HG02981 (cell line): ENCODE data around the gene USP1.

Source experiments
- ATAC-seq: cut with Tn5 transposase; IDR thresholded peaks from one replicate; pipeline ENCODE4 v1.9.1; 2021; ENCODE audit warnings: mild to moderate bottlenecking, moderate library complexity; ENCODE audit not compliant: unreplicated experiment

Gene USP1, protein sequence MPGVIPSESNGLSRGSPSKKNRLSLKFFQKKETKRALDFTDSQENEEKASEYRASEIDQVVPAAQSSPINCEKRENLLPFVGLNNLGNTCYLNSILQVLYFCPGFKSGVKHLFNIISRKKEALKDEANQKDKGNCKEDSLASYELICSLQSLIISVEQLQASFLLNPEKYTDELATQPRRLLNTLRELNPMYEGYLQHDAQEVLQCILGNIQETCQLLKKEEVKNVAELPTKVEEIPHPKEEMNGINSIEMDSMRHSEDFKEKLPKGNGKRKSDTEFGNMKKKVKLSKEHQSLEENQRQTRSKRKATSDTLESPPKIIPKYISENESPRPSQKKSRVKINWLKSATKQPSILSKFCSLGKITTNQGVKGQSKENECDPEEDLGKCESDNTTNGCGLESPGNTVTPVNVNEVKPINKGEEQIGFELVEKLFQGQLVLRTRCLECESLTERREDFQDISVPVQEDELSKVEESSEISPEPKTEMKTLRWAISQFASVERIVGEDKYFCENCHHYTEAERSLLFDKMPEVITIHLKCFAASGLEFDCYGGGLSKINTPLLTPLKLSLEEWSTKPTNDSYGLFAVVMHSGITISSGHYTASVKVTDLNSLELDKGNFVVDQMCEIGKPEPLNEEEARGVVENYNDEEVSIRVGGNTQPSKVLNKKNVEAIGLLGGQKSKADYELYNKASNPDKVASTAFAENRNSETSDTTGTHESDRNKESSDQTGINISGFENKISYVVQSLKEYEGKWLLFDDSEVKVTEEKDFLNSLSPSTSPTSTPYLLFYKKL

GRCh38 chr1:62436466-62437272, at the start of gene USP1:
USP1 (plus strand) TSS chr1:62437049; CDS start chr1:62439868, 2,819 bp downstream.
- ATAC-seq = peak; percentile 68

GRCh38 chr1:62389531-62389930, 47.3 kb upstream of the USP1 start:
- no peak for ATAC-seq

DNA sequence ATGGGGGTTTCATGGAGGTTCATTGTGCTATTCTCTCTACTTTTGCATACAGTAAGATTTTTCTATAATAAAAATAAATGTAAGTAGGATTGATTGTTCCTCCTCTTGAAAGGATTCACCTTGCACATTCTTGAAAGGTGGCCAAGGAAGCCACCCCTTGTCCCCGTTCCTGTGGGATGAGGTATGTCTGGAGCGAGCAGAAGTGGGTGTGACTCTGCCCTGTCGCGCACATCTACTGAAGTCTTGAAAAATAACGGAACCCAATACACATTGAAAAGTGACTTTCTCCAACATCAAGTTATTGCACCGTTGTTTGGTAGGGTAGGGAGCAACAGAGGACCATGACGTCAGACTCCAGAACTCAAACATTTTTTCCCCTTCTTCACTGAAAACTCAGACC, 46.8 kb upstream of the USP1 start:
- ATAC-seq = no peak

DNA sequence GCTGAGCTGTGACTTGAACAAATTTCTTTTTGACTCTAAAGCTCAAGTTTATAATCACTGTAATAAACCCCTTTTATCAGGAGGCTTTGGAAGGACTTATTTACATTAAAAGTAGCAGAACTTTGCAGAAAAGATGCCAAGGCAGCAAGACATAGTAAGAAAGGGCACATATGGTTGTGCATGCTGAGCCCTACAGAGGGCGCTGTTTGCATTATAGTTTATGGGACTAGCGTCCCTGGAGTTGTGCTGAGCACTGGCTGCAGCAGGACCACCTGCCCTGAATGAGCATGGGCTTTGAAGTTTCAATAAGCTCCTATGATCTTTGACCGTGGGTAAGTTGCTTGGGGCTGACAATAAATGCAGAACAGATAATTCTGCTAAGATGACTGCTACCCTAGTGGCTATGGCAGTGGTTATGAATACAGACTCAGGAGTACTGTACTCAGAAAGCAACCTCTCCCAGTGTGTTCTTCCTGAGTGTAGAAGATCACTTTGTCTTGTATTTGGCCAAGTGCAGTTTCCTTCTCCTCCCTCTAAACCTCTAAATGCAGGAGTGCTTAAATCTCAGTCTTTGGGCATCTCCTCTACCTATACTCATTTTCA, 45.4 kb upstream of the USP1 start:
- peak; percentile 53 for ATAC-seq

GRCh38 chr1:62392951-62393350, 43.9 kb upstream of the USP1 start:
- no peak for ATAC-seq

DNA sequence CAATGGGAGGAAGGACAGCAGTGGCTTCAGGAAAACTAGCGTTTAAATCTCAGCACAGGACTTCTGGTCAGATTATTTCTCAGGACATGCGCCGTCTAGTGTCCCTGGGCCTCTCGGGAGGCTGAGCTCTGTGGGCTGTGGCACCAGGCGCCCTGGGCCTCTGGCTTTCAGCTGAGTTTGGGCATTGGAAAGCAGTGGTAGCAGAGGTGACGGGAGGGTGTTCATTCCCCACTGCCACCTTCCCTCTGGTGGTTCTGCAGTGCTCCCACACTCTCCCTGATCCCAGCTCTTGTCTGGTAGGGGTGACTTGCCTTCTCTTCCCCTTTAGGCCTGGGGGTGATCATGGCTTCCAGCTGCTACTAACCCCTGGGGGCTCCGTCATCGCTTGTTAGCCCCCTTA, 42.2 kb upstream of the USP1 start:
- ATAC-seq = no peak

GRCh38 chr1:62395291-62395690, 41.6 kb upstream of the USP1 start:
- ATAC-seq = no peak

DNA sequence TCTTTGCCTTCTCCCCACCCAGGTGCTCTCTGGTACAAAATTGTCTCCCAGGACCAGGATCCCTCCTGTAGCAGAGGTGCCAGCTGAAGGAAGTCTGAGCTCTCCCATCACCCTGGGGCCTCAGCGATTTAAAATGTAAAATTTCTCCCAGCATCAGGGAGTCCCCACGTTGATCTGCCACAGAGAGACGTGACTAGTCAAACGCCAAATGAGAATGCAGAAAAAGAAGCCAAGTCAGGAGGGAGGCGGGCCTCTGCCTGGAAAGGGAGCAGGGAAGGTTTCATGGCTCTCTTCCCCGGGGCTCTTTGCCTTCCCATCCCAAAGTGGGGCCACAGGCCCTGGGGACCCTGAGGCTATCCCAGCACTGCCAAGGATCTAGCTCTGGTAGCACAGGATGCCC, 40.0 kb upstream of the USP1 start:
- no peak for ATAC-seq

DNA sequence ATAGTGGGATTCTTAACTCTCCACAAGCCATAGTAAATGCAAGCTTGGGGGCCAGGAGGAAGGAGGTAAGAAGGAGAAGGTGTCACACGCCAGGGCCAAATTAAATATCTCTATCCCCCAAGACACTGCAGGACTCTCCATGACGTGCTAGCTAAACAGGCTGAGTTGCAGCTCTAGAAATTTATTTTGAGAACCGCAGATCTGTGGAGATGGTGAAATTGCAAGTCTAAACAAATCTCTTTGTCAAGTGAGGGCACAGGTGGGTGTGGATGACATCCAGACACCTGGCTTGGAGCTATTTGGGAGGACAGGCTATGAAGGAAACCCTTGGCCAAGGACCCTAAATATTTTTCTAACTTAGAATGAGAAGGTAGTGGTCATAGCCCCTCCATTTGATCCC, 39.5 kb upstream of the USP1 start:
- no peak for ATAC-seq

DNA sequence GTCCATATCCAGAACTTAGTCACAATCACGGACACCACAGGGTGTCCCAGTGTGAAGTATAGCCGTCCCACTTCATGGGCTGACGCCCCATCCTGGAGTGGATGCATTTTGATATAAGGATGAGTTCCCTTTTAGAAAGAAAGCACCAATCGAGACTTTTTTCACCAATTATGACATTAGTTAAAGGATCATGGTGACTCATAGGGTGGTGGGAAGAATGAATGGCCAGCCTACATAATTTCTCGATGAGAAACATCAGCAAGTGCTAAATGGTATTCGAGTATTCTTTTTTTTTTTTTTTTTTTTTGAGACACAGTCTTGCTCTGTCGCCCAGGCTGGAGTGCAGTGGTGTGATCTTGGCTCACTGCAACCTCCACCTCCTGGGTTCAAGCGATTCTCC, 38.5 kb upstream of the USP1 start:
- ATAC-seq = no peak

- ATAC-seq = no peak
These were observed 35.7 kb upstream of the USP1 start for GRCh38 chr1:62401034-62401760.

DNA sequence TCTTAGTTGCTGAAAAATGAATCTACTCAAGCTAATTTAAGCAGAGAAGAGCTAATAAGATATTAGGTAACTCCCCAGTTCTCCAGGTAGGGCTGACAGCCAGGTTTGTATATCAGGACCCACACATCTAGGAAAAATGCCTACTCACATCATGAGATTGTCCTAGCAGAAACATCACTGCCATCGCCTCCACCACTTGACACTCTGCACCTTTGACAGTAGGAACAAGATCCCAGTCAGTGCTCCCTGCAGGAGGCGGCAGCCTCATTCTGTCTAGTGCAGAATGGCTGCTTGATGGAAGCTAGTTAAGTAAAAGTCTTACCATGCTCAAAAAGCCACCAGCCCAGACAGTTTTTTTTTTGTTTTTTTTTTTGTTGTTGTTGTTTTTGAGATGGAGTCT, 31.6 kb upstream of the USP1 start:
- no peak for ATAC-seq

DNA sequence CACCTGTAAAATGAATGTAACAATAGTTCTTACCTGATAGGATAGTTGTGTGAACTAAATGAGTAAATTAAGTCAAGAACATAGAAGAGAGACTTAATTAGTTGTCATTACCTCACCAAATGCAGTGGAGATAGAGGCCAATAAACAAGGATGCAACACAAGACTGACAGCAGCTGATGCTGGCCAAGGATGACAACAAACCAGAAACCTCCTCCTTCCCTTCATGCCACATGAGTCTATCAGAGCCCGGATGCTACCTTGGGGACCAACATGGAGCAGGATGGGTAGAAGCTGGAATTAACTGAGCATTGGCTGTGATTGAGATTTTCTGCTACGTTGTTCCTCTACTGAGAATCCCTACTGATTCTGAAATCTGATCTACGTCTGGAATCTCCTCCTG, 30.3 kb upstream of the USP1 start:
- no peak for ATAC-seq

DNA sequence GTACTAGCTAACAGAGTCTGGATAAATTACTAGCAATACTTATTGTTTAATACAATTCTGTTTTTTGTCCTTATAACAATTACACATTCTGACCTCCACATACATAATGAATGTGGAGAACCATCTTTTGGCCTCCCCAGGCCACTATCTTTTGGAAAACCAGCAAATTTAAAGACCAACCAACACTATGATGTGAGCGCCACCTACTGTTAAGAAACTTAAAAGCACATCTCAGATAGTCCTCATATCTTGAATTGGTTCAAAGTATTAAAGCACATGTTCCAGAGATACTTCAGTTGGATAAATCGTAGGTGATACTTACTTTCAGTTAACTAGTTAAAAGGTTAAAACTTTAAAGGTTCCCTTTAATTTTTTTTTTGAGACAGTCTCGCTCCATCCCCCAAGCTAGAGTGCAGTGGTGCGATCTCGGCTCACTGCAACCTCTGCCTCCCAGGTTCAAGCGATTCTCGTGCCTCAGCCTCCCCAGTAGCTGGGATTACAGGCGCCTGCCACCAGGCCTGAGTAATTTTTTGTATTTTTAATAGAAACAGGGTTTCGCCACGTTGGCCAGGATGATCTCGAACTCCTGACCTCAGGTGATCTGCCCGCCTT, 29.3 kb upstream of the USP1 start:
- no peak for ATAC-seq

DNA sequence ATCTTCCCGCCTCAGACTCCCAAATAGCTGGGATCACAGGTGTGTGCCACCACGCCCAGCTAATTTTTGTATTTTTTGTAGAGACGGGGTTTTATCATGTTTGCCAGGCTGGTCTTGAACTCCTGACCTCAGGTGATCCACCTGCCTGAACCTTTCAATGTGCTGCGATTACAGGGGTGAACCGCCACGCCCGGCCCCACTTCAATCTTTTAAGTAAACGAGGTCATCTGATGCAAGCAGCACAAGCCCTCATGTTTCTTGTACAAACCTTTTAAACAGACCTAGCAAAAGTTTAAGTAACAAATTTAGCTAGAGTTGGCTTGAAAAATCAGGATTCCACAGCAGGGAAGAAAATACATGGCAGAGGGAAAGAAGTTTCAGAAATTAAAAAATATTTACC, 21.2 kb upstream of the USP1 start:
- no peak for ATAC-seq

- no peak for ATAC-seq
These were observed 19.4 kb upstream of the USP1 start for GRCh38 chr1:62417351-62417999.

DNA sequence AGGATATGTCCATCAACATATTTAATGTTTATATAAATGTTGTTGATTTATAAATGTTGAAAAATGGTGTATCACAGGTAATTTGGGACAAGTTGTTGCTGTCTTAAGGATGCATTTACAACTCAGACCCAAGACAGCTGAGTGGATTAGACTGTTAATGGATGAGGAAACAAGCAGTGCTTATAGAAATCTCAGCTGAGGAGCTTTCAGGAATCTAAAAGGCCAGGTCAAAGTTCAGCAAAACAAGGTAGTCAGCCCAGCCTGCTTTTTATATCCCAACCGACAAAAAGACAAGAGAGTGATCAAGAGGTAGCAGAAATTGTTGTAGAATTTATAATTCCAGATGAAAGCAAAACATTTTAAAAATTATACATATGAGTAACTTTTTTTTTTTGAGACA, 16.6 kb upstream of the USP1 start:
- ATAC-seq = no peak

- no peak for ATAC-seq
These were observed 13.1 kb upstream of the USP1 start for GRCh38 chr1:62423580-62424242.

DNA sequence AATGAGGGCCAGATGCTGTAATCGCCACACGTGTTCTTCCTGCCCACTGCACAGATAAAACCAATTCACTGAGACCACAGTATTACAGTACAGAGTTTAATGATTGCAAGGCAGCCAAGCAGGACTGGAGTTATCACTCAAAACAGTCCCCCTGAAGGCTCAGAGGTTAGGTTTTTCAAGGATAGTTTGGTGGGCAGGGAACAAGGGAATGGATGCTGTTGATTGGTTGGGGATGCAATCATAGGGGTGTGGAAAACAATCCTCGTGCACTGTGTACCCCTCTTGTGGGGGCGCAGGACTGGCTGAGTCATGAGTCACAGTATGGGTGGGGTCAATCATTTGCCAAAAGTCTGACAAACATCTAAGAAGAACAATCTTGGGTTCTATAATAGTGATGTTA, 12.4 kb upstream of the USP1 start:
- ATAC-seq = no peak
